SK-N-MC (cell line): ENCODE measurements around the gene ATP7B.

ENCODE experiments used
- DNase-seq: peaks from one replicate; pipeline ENCODE4 v3.0.0-alpha.2; 2011; ENCODE audit warnings: low read depth, low spot score
- H3K27ac ChIP-seq: fragments of 200-600 bp; sonication (generic); 2 replicates; pipeline ENCODE4 v1.5.1; 2016; ENCODE audit warnings: mixed run types
- H3K36me3 ChIP-seq: fragments of 200-600 bp; sonication (generic); 2 replicates; pipeline ENCODE4 v1.6.1; 2017; ENCODE audit warnings: antibody characterized with exemption, low read length, mixed read lengths; ENCODE audit not compliant: insufficient read depth
- H3K4me3 ChIP-seq: fragments of 200-600 bp; sonication (generic); 2 replicates; pipeline ENCODE4 v1.5.1; 2016
- H3K9ac ChIP-seq: fragments of 200-600 bp; sonication (generic); 2 replicates; pipeline ENCODE4 v1.8.0; 2017; ENCODE audit warnings: mixed run types, mixed read lengths; ENCODE audit not compliant: insufficient read length
- H3K9me3 ChIP-seq: fragments of 200-600 bp; sonication (generic); 2 replicates; pipeline ENCODE4 v1.6.1; 2017; ENCODE audit warnings: low read depth, mild to moderate bottlenecking, antibody characterized with exemption, low read length, moderate library complexity, mixed read lengths
- EZH2 ChIP-seq: fragments of 200-600 bp; sonication (generic); IDR thresholded peaks from one replicate; pipeline ENCODE4 v1.6.1; 2017; ENCODE audit warnings: antibody characterized with exemption
- FOXP2 ChIP-seq: optimal IDR thresholded peaks from 2 replicates; pipeline ENCODE3; 2011; ENCODE audit warnings: mild to moderate bottlenecking, moderate library complexity; ENCODE audit not compliant: insufficient read depth; ENCODE audit errors: extremely low read length, control extremely low read depth
- POLR2AphosphoS5 ChIP-seq: IDR thresholded peaks from 2 replicates; pipeline ENCODE4 v1.6.1; 2012; ENCODE audit warnings: mild to moderate bottlenecking, low read depth, low read length, borderline replicate concordance

The ATP7B gene

DNA sequence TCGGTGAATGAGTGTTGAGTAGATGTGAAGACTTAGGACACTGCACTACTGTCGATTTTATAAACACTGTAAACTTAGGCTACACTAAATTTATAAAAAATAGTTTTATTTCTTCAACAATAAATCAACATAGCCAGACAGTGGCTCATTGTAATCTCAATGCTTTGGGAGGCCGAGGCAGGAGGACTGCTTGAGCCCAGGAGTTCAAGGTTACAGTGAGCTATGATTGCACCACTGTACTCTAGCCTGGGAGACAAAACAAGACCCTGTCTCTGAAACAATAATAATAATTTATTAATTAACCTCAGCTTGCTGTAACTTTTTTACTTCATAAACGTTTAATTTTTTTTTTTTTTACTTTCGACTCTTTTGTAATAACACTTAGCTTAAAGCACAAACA, 34.4 kb downstream of the ATP7B start:
- no peaks in the 10 kb centered on the region; the same call in 1 of the 2 replicates for H3K9me3 ChIP-seq
- no peak overlapping the region for H3K9ac ChIP-seq
- no peak for TF ChIP-seq FOXP2
- no peak for TF ChIP-seq EZH2
- no peak for TF ChIP-seq POLR2AphosphoS5

DNA sequence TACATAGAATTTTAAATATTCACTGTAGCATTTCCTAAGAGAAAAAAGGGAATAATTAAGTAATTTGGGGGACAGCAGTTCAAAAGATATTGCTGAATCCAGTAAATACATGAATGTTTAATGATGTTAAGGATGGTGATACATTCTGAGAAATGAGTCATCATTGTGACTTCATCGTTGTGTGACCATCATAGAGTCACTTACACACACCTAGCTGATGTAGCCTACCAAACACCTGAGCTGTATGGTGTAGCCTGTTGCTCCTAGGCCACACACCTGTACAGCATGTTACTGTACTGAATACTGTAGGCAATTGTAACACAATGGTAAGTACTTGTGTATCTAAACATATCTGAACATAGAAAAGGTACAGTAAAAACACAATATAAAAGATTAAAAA, 34.8 kb downstream of the ATP7B start:
- Histone ChIP-seq H3K27ac (no peak overlapping the region), H3K9me3 (no peaks in the 10 kb centered on the region; the same call in 1 of the 2 replicates), H3K9ac (no peak overlapping the region), H3K4me3 (no peak overlapping the region), H3K36me3 (no peaks in the 10 kb centered on the region)
- no peak for DNase-seq
- TF ChIP-seq POLR2AphosphoS5 (no peak), EZH2 (no peak), FOXP2 (no peak)

More for the DNA sequence above, 34.4 kb downstream of the ATP7B start:
- no peak for DNase-seq
- Histone ChIP-seq H3K36me3 (no peaks in the 10 kb centered on the region), H3K4me3 (no peak overlapping the region), H3K27ac (no peak overlapping the region)

DNA sequence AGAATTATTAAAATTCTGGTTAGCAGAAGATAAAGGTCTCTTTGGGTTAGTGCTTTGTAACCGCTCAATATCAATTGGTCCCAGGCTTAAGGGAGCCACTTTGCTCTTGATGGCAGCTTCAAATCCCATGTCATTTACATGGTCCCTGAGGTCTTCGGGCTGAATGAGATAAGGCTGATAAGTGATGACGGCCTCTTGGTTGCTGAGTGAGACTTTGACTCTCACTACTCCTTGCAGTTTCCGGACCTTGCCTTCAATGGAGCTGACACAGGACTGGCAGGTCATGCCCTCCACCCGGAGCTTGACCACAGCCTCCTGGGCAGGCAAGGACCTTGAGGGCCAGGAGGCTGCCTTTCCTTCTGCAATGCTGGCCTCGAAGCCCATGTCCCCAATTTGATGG, 36.8 kb downstream of the ATP7B start:
- no peak overlapping the region for H3K27ac ChIP-seq

DNA sequence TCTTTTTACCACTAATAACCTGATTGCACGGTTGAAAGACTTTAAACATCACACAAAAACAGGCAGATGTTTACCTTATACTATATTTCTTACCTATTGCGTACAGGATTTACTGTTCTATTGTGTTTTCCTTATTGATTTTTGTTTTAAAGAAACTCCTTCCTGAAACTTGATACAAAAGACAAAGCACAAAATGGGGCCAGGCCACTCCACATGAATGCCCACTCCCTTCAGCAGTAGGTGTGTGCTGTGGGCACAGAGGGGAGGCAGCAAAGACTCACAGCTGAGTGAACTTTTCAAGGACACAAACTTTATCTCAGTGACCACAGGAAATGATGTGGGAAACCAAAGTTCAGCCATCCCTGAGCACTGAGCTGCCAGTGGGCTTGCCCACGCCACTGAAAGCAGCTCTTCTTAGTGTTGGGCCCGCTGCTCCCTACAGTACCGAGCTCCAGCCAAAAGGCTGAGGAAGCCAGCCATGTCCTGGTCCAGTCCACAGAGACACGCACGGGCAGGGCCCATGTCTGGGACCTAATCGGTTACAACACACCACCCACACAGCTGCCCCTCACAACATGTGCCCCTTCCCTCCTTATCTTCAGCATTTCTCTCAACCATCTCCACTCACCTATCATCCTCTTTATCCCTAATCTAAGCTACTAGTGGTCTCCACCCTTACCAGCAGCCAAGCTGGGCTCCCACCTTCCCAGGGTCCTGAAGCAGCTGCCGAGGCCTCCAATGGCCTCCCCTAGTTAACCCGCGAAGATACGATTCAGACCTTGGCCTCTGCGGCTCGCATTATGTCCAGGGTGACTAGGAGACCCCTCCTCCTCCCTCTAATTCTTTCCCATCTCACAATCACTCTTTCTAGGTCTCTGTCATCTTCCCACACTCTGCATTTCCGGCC, 39.5 kb downstream of the ATP7B start:
- no peak overlapping the region for H3K9ac ChIP-seq
- TF ChIP-seq POLR2AphosphoS5, result no peak
- no peak for TF ChIP-seq FOXP2
- no peak for TF ChIP-seq EZH2
- H3K4me3 ChIP-seq, result no peak overlapping the region
- DNase-seq, result no peak
- H3K27ac ChIP-seq, result no peak overlapping the region
- no peaks in the 10 kb centered on the region for H3K9me3 ChIP-seq
- no peaks in the 10 kb centered on the region for H3K36me3 ChIP-seq

More for the DNA sequence above, 36.8 kb downstream of the ATP7B start:
- no peaks in the 10 kb centered on the region for H3K36me3 ChIP-seq
- no peak overlapping the region for H3K9ac ChIP-seq
- H3K9me3 ChIP-seq, result no peaks in the 10 kb centered on the region; the same call in 1 of the 2 replicates
- DNase-seq, result no peak
- TF ChIP-seq EZH2 (no peak), POLR2AphosphoS5 (no peak), FOXP2 (no peak)
- no peak overlapping the region for H3K4me3 ChIP-seq

DNA sequence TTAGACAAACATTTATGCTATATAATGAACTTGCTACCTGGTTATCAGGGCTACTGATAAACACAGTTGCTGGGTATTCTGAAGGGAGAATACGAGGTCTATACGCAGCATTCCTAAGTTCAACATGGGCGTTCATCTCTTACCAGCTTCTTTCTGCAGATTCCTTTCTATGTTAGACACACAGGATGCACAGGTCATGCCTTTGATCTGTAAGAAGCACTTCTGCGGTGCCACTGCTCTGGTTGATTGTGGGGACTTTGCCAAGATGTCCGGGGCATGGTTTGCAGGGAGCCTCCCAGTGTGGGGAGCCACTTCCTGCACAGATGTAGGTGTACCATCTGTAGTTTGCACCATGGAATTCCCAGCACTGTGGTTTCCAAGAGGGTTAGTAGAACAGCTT, 40.9 kb downstream of the ATP7B start:
- no peaks in the 10 kb centered on the region for H3K36me3 ChIP-seq
- no peak overlapping the region for H3K4me3 ChIP-seq
- no peak overlapping the region for H3K27ac ChIP-seq
- no peaks in the 10 kb centered on the region for H3K9me3 ChIP-seq
- DNase-seq, result no peak
- no peak for TF ChIP-seq EZH2
- TF ChIP-seq POLR2AphosphoS5, result no peak
- TF ChIP-seq FOXP2, result no peak
- no peak overlapping the region for H3K9ac ChIP-seq

DNA sequence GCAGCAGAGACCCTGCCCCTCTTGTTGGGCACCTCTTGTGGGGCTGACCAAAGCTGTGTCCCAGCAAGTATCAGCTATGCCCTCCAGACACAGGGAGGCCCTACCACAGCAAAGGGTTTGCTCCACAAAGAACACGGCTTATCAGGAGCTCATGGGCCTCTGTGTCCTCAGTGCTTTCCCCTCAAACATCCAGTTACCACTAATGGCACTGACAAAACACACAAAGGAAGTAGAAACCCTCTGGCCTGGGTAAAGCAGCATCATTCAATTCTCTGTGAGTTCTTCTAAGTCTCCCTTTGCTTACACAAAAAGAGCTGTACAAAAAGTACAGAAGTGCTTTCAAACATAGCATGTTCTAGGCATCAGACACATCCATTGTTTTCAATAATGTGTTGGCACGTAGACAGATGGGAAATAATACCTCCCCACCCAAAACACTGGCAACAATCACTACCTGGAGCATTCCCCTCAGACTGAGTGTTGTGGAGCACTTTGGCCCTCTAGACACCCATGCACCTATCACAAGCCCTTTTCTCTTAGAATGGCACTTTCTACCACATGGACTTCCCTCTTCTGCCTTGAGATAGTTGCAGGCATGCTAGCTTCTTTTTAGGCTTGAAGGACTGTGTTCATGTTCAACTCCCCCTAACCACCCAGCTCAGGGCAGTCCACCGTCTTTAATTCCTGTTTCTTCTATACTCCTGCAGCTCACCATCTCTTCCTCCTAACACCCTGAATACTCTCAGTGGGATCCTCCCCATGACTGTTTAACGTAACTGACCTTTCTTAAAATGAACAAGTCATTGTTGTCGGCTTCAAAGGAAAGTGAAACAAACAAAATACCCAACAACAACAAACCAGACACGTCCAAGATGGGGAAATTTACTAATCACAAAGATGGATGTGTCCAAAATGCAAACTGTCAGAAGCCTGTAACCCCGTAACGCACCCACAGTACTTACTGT, 43.5 kb downstream of the ATP7B start:
- no peaks in the 10 kb centered on the region for H3K36me3 ChIP-seq
- H3K27ac ChIP-seq, result no peak overlapping the region
- DNase-seq, result no peak
- no peak overlapping the region for H3K9ac ChIP-seq
- TF ChIP-seq EZH2, result no peak
- no peak for TF ChIP-seq POLR2AphosphoS5
- TF ChIP-seq FOXP2, result no peak
- H3K4me3 ChIP-seq, result no peak overlapping the region
- H3K9me3 ChIP-seq, result no peaks in the 10 kb centered on the region

DNA sequence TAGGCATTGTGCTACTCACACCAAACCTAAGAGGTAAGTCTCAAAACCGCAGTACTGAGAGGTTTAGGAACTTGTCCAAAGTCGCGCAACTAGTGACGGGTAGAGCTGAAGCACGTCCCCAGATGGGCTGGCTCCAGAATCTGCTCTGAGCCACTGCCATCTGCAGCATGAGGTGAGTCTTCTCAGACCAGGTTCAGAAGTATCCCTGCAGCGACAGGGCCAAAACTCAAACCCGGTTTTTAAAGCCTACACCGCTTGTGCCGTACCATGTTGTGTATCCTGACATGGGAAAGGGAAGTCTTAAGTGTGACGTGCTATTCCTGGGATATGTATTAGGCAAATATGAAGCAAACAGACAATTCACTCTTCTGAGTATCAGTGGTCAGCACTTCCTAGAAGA, 45.1 kb downstream of the ATP7B start:
- TF ChIP-seq POLR2AphosphoS5 (no peak), EZH2 (no peak)
- H3K9ac ChIP-seq, result no peak overlapping the region
- no peak overlapping the region for H3K27ac ChIP-seq
- H3K9me3 ChIP-seq, result no peaks in the 10 kb centered on the region
- no peaks in the 10 kb centered on the region for H3K36me3 ChIP-seq
- no peak overlapping the region for H3K4me3 ChIP-seq
- DNase-seq, result no peak

DNA sequence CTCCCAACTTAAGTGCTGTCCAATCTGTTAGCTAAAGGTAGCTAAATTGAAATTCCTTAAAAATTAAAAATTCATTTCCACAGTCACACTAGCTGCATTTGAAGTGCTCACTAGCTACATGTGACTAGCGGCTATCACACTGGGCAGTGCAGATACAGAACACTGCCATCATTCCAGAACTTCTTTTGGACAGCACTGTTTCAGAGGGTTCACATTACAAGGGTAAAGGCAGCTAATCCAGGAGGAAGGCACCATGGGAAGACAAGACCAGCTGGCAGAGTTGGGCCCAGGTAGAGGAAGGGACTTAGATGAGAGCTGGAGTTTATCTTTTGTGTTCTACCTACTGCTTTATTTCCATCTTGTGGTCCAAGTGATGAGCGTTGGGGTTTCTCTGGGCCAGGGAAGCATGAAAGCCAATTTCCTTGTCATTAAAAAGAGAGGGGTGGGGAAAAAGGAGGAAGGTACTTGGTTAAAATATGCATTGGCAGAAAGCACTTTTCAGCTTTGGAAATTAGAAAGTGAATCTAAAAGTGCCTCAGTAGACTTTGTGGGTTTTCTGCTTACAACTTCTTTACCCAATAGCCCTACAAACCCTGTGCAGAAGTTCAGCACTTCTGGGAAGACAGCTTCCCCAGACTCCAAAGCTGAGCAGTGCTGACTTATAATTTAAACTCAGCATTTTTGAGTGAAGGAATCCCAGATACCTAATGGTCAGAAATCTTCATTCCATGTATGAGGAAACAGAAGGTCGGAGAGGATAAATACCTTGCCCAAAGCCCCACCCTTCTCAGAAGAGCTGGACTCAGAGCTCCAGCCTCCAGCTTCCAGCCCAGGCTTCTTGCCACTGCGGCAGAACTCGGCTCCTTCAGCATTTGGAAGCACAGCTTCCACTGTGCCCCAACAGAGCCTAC, 49.5 kb downstream of the ATP7B start:
- Histone ChIP-seq H3K4me3 (no peak overlapping the region), H3K27ac (no peak overlapping the region), H3K9ac (no peak overlapping the region), H3K9me3 (no peaks in the 10 kb centered on the region), H3K36me3 (no peaks in the 10 kb centered on the region)
- TF ChIP-seq POLR2AphosphoS5 (no peak), FOXP2 (no peak), EZH2 (no peak)
- DNase-seq, result no peak
